A549 treated with Hydrocortisone at 1 μM for 4 hours (cell line): ENCODE results near the gene CRYBB2. TPM values are rescaled to one million over a fixed set of nuclear protein-coding genes. Genes with fewer than 3 reads are reported as not detected.

ENCODE experiments used
- total RNA-seq: library from RNA; stranded (reverse); fragments of 200-300 nt; extraction: Qiagen RNA extraction; gene quantifications from 5 replicates; pipeline ENCODE4 v1.2.3, GENCODE V29; 2022

Gene CRYBB2
- not detected in 5 replicates for total RNA-seq

GRCh38 chr22:25219211-25219689 is at the start of gene CRYBB2:
CRYBB2 (plus strand) TSS chr22:25219639; CDS start chr22:25221430, 1,791 bp downstream.

GRCh38 chr22:25199731-25200520 is 19.5 kb upstream of the CRYBB2 start, which contains the start of gene CRYBB3:
CRYBB3 (plus strand) TSS chr22:25199858; CDS start chr22:25201397, 1,539 bp downstream.

Other genes with a start within 250 kb of the CRYBB2 start
- not detected in 5 replicates for gene CRYBB3, start 19.8 kb upstream of the CRYBB2 start, total RNA-seq